HepG2 (cell line): Measurements from ENCODE around the gene LSM14B. TPM values are rescaled to one million over a fixed set of nuclear protein-coding genes. Genes with fewer than 3 reads are reported as not detected.

Experiments used
- DPF2 ChIP-seq: sonication (generic); formaldehyde crosslinking; IDR thresholded peaks from 2 replicates; pipeline ENCODE4 v1.4.0; 2020; ENCODE audit warnings: mild to moderate bottlenecking, low read depth, missing genetic modification reagents, borderline replicate concordance
- DZIP1 ChIP-seq: sonication (generic); formaldehyde crosslinking; IDR thresholded peaks from 2 replicates; pipeline ENCODE4 v1.5.0; 2020; ENCODE audit warnings: mild to moderate bottlenecking, missing genetic modification reagents
- FOXK1 ChIP-seq: sonication (generic); formaldehyde crosslinking; IDR thresholded peaks from 2 replicates; pipeline ENCODE4 v1.4.0; 2020; ENCODE audit warnings: low read depth, missing genetic modification reagents, borderline replicate concordance
- NCOR1 ChIP-seq: fragments of 200-600 bp; sonication (generic); IDR thresholded peaks from 2 replicates; pipeline ENCODE4 v1.7.0; 2017; ENCODE audit warnings: antibody characterized with exemption, low read length, borderline replicate concordance
- NFYC ChIP-seq: IDR thresholded peaks from 2 replicates; pipeline ENCODE4 v1.6.1; 2016; ENCODE audit warnings: missing genetic modification reagents, missing compliant biosample characterization
- NR2C2 ChIP-seq: sonication (generic); formaldehyde crosslinking; IDR thresholded peaks from 2 replicates; pipeline ENCODE4 v1.4.0; 2020; ENCODE audit warnings: missing genetic modification reagents, mild to moderate bottlenecking, moderate library complexity, borderline replicate concordance
- RBM39 ChIP-seq: fragments of 200-400 bp; formaldehyde crosslinking; IDR thresholded peaks from one replicate; pipeline ENCODE4 v1.6.1; 2018; ENCODE audit warnings: antibody characterized with exemption, mild to moderate bottlenecking, low read depth, low read length; ENCODE audit not compliant: poor library complexity, severe bottlenecking
- REL ChIP-seq: sonication (generic); formaldehyde crosslinking; conservative IDR thresholded peaks from 2 replicates; pipeline ENCODE4 v1.8.0; 2022; ENCODE audit warnings: mild to moderate bottlenecking, missing genetic modification reagents, moderate library complexity
- STAT5B ChIP-seq: sonication (generic); formaldehyde crosslinking; IDR thresholded peaks from 2 replicates; pipeline ENCODE4 v1.4.0; 2020; ENCODE audit warnings: missing genetic modification reagents
- SYNCRIP ChIP-seq: fragments of 200-400 bp; formaldehyde crosslinking; IDR thresholded peaks from 2 replicates; pipeline ENCODE4 v1.6.1; 2018; ENCODE audit warnings: mild to moderate bottlenecking, low read depth, low read length; ENCODE audit not compliant: insufficient read depth
- ZBTB44 ChIP-seq: sonication (generic); formaldehyde crosslinking; IDR thresholded peaks from 2 replicates; pipeline ENCODE4 v1.4.0; 2020; ENCODE audit warnings: missing genetic modification reagents
- ZKSCAN8 ChIP-seq: IDR thresholded peaks from 2 replicates; pipeline ENCODE4 v1.6.1; 2016; ENCODE audit warnings: borderline replicate concordance, missing genetic modification reagents, missing compliant biosample characterization
- ZNF24 ChIP-seq: fragments of 450-650 bp; IDR thresholded peaks from 2 replicates; pipeline ENCODE4 v1.6.1; 2017; ENCODE audit warnings: antibody characterized with exemption, mild to moderate bottlenecking
- ZNF33A ChIP-seq: sonication (generic); formaldehyde crosslinking; IDR thresholded peaks from 2 replicates; pipeline ENCODE4 v1.5.1; 2020; ENCODE audit warnings: missing genetic modification reagents, mild to moderate bottlenecking, moderate library complexity, borderline replicate concordance
- polyA plus RNA-seq, 8 experiments: library from polyadenylated mRNA; depleted of rRNA in 3 of 8; stranded (reverse) in 7 of 8; unstranded in 1 of 8; fragments of >200 nt; fragmentation: Illumina TruSeq in 4 of 8; extraction: Trizol in 4 of 8; gene quantifications; 2 replicates each; pipeline versions ENCODE4 v1.2.1 to v1.2.3, GENCODE V29; 2011 to 2016; ENCODE audit warnings: low read depth in 4 of 8, missing spikeins in 1 of 8, mixed read lengths in 1 of 8; ENCODE audit not compliant: insufficient read depth in 1 of 8
- total RNA-seq, 5 experiments: library from RNA; depleted of rRNA; stranded (reverse); fragments of >200 nt; fragmentation: Illumina TruSeq; extraction: Trizol; gene quantifications; 2 replicates each; pipeline ENCODE4 v1.2.3, GENCODE V29; 2016; ENCODE audit warnings: low read depth in 1 of 5
- TF ChIP-seq, protein P1 (sequence below): IDR thresholded peaks from 2 replicates; pipeline ENCODE4 v1.6.1; 2016; ENCODE audit warnings: missing compliant biosample characterization, missing genetic modification reagents, borderline replicate concordance
- TF ChIP-seq, protein P2 (sequence below): sonication (generic); formaldehyde crosslinking; IDR thresholded peaks from 2 replicates; pipeline ENCODE4 v1.4.0; 2020; ENCODE audit warnings: missing genetic modification reagents
- TF ChIP-seq, protein P3 (sequence below): sonication (generic); formaldehyde crosslinking; IDR thresholded peaks from 2 replicates; pipeline ENCODE4 v1.8.0; 2022; ENCODE audit warnings: missing genetic modification reagents, low read depth, mild to moderate bottlenecking, borderline replicate concordance

The LSM14B gene
- total and polyA plus RNA-seq, 2 of the 13 experiments (the other 11 are each of a cell fraction or from before 2014, with no cell fraction given): 43.3 to 79.2 TPM

- peak; percentile 31; the same call in 1 of the 2 replicates for TF ChIP-seq NR2C2 (CRISPR knock-in tag)
- no peak for TF ChIP-seq NCOR1
- TF ChIP-seq, protein P1, sequence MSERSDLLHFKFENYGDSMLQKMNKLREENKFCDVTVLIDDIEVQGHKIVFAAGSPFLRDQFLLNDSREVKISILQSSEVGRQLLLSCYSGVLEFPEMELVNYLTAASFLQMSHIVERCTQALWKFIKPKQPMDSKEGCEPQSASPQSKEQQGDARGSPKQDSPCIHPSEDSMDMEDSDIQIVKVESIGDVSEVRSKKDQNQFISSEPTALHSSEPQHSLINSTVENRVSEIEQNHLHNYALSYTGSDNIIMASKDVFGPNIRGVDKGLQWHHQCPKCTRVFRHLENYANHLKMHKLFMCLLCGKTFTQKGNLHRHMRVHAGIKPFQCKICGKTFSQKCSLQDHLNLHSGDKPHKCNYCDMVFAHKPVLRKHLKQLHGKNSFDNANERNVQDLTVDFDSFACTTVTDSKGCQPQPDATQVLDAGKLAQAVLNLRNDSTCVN (CRISPR knock-in tag): peak; percentile 51; the same call in 1 of the 2 replicates
- no peak for TF ChIP-seq NFYC (CRISPR knock-in tag)
- no peak for TF ChIP-seq FOXK1 (CRISPR knock-in tag)
- TF ChIP-seq DPF2 (CRISPR knock-in tag): no peak
- TF ChIP-seq, protein P2, sequence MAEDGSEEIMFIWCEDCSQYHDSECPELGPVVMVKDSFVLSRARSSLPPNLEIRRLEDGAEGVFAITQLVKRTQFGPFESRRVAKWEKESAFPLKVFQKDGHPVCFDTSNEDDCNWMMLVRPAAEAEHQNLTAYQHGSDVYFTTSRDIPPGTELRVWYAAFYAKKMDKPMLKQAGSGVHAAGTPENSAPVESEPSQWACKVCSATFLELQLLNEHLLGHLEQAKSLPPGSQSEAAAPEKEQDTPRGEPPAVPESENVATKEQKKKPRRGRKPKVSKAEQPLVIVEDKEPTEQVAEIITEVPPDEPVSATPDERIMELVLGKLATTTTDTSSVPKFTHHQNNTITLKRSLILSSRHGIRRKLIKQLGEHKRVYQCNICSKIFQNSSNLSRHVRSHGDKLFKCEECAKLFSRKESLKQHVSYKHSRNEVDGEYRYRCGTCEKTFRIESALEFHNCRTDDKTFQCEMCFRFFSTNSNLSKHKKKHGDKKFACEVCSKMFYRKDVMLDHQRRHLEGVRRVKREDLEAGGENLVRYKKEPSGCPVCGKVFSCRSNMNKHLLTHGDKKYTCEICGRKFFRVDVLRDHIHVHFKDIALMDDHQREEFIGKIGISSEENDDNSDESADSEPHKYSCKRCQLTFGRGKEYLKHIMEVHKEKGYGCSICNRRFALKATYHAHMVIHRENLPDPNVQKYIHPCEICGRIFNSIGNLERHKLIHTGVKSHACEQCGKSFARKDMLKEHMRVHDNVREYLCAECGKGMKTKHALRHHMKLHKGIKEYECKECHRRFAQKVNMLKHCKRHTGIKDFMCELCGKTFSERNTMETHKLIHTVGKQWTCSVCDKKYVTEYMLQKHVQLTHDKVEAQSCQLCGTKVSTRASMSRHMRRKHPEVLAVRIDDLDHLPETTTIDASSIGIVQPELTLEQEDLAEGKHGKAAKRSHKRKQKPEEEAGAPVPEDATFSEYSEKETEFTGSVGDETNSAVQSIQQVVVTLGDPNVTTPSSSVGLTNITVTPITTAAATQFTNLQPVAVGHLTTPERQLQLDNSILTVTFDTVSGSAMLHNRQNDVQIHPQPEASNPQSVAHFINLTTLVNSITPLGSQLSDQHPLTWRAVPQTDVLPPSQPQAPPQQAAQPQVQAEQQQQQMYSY: no peak
- TF ChIP-seq, protein P3, sequence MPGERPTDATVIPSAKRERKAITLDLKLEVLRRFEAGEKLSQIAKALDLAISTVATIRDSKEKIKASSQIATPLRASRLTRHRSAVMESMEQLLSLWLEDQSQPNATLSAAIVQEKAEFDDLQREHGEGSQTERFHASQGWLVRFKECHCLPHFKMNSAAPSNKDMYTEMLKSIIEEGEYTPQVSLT: no peak
- TF ChIP-seq ZKSCAN8 (CRISPR knock-in tag): no peak
- no peak for TF ChIP-seq ZBTB44 (CRISPR knock-in tag)
- TF ChIP-seq STAT5B: 0 out of 2 replicates have a peak, but pooled peaks have one; percentile 48
- TF ChIP-seq RBM39: peak; percentile 40
- TF ChIP-seq REL (CRISPR knock-in tag): no peak
- no peak for TF ChIP-seq ZNF24
- TF ChIP-seq ZNF33A (CRISPR knock-in tag): no peak
- no peak for TF ChIP-seq SYNCRIP
- TF ChIP-seq DZIP1 (CRISPR knock-in tag): 0 out of 2 replicates have a peak, but pooled peaks have one; percentile 41
Measured at GRCh38 chr20:62143957-62144825, 21.9 kb downstream of the LSM14B start (continued).
